GM19468 (cell line): ENCODE measurements around the gene MUC6.

Source experiments
- ATAC-seq: cut with Tn5 transposase; IDR thresholded peaks from one replicate; pipeline ENCODE4 v1.9.1; 2021; ENCODE audit warnings: mild to moderate bottlenecking, moderate library complexity, moderate number of reproducible peaks; ENCODE audit not compliant: unreplicated experiment; ENCODE audit errors: extremely low read depth

MUC6 gene

DNA sequence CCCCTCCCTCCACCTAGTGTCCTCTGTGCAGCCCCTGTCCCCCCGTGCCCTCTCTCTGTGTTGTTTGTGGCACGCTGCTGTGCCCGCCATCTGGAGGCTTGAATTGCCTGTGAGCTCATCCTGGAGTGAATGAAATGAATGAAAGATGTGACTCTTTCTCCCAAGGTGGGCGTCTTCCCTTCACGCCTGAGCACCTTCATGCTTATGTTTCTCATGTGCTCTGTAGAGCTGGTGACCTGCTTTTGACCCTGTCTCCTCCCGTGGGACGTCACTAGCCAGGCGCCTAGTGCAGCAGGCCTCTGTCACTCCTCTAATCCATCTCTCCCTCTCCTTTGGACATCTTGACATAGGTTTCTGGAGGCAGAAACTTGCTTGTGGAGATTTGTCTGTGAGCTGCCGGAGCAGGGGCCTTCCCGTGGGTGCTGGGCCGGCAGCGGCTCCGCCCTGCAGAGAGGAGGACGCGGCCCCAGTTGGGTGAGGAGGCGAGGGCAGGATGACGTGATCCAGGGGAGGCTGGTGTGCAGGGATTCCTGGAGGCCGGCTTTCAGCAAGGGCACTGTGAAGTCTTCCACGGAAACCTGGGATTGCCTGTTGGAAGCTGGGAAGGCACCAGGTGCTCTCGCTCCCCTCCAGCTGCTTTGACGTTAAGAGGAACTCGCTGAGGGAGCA, 40.6 kb downstream of the MUC6 start:
- ATAC-seq, result no peak

- ATAC-seq, result no peak
These were observed 41.3 kb downstream of the MUC6 start for GRCh38 chr11:995044-995751.

GRCh38 chr11:993632-994167, 42.8 kb downstream of the MUC6 start:
- no peak for ATAC-seq

GRCh38 chr11:992577-992976, 43.9 kb downstream of the MUC6 start:
- ATAC-seq, result no peak

GRCh38 chr11:991711-992307, 44.7 kb downstream of the MUC6 start:
- no peak for ATAC-seq

GRCh38 chr11:991034-991433, 45.5 kb downstream of the MUC6 start:
- ATAC-seq, result no peak

GRCh38 chr11:990101-990500, 46.4 kb downstream of the MUC6 start:
- ATAC-seq, result no peak

GRCh38 chr11:987671-988070, 48.8 kb downstream of the MUC6 start:
- ATAC-seq, result no peak

GRCh38 chr11:986952-987305, 49.6 kb downstream of the MUC6 start:
- ATAC-seq, result no peak

DNA sequence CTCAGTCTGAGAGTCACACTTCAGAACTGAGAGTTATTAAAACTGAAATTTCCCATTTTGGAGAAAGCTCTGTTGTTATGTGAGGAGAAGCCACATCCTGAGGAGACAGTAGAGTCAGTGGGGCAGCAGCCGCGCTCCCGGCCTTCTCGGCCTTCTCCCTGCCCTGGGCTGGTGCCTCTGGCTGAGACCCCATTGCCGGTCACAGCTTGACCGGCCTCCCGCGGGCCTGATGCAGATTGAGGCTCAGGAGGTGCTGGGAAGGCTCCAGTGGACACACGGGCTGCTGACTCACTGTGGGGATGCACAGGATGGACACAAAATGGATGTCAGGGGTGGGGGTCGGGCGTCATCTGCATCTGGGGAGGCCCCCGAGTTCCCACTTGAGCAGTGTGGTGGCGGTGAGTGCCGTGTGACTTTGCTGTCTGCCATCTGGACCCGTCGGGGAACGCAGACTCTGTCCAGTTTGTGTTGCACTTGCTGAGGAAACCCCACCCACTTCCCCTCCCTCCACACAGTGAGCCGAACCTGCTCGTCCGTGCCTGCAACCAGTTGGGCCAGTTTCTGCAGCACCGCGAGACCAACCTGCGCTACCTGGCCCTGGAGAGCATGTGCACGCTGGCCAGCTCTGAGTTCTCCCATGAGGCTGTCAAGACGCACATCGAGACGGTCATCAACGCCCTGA, 50.1 kb downstream of the MUC6 start:
- ATAC-seq, result no peak

DNA sequence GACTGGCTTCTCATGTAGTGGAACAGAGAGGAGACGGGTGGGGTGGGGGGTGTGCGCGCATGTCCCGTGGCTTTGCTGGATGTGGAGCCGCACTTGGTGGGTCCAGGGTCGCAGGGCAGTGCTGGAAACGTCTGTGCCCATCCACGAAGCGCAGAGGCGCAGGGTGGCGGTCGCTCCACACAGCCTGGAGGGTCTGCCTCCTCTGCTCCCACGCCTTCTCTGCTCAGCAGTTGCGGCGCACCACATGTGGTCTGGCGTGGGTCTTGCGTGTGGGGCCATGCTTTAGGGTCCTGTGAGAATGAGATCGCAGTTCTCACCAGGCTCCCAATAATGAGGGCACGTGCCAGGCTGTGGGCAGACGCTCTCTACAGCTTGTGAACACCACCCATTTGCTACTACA, 50.7 kb downstream of the MUC6 start:
- ATAC-seq, result no peak

- ATAC-seq, result no peak
These were observed 51.1 kb downstream of the MUC6 start for GRCh38 chr11:985406-985805.

GRCh38 chr11:984546-984945, 52.0 kb downstream of the MUC6 start:
- ATAC-seq, result no peak

GRCh38 chr11:981764-982163, 54.8 kb downstream of the MUC6 start:
- ATAC-seq, result no peak

- no peak for ATAC-seq
These were observed 55.8 kb downstream of the MUC6 start for GRCh38 chr11:980438-981357.

GRCh38 chr11:978781-979180, 57.7 kb downstream of the MUC6 start:
- no peak for ATAC-seq

GRCh38 chr11:977830-978720, 58.4 kb downstream of the MUC6 start:
- ATAC-seq, result no peak

DNA sequence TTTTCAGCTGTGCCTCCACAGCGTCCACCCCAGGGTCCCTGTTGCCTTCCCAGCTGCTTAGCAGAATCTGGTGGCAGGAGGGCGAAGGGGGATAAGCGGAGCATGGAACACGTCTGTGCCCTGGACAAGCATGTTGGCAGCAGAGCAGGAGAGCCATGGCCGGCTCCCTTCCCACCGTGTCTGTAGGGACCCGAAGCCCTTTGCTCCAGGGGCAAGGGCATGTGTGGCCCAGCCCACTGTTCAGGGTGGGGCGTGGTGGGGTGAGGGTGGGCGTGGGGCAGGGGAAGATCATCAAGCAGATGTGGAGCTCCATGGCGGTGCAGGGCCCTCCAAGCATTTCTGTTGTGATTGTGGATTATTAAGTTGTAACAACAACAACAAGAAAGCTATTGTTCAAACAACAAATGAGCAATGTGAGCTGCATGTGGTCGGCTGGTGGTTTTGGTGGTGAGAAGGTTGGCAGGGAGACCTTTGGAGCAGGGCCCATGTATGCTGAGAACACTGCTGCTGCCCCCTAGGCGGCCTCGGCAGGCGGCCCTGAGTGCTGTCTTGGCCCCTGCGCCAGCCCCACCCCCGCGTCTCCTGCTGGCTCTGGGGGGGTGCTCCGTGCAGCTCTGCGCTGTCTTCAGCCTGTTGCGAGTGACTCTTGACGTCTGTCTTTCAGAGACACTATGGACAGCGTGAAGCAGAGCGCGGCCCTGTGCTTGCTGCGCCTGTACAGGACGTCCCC, 59.9 kb downstream of the MUC6 start:
- ATAC-seq, result no peak
